CD14-positive monocyte (primary cell): ENCODE measurements around the gene PANX2. TPM values are rescaled to one million over a fixed set of nuclear protein-coding genes. Genes with fewer than 3 reads are reported as not detected.

ENCODE experiments used
- DNase-seq, 3 donors: peaks; one replicate each; pipeline ENCODE4 v3.0.0-alpha.2; 2011 to 2022
- H2AFZ ChIP-seq: 2 replicates; pipeline ENCODE4 v1.6.0; 2012; ENCODE audit warnings: mild to moderate bottlenecking, low read depth, low read length, inconsistent platforms; ENCODE audit not compliant: insufficient read depth, poor library complexity, severe bottlenecking
- H3K27ac ChIP-seq, 2 donors: 1 replicate in 1 of 2; 2 replicates in 1 of 2; pipeline ENCODE4 v1.5.1; 2012 to 2013; ENCODE audit warnings: low read length in 2 of 2, control low read depth in 1 of 2, inconsistent platforms in 1 of 2, low read depth in 1 of 2, mild to moderate bottlenecking in 1 of 2
- H3K27me3 ChIP-seq, 2 donors: one replicate each; pipeline versions ENCODE4 v1.6.0 to v1.6.1; 2011 to 2013; ENCODE audit warnings: low read length in 2 of 2; ENCODE audit not compliant: control insufficient read depth in 2 of 2, insufficient read depth in 2 of 2
- H3K36me3 ChIP-seq, 2 donors: replicated peaks in 1 of 2; 1 replicate in 1 of 2; 2 replicates in 1 of 2; pipeline versions ENCODE4 v1.5.1 to v1.6.1; 2012 to 2013; ENCODE audit warnings: low read length in 2 of 2, control low read depth in 1 of 2, inconsistent platforms in 1 of 2, mild to moderate bottlenecking in 1 of 2; ENCODE audit not compliant: insufficient read depth in 2 of 2, control insufficient read depth in 1 of 2
- H3K4me1 ChIP-seq, 2 donors: 1 replicate in 1 of 2; 2 replicates in 1 of 2; pipeline versions ENCODE4 v1.5.1 to v1.6.1; 2012 to 2013; ENCODE audit warnings: low read length in 2 of 2, control low read depth in 1 of 2, inconsistent platforms in 1 of 2, mild to moderate bottlenecking in 1 of 2, moderate library complexity in 1 of 2; ENCODE audit not compliant: insufficient read depth in 2 of 2, control insufficient read depth in 1 of 2
- H3K4me2 ChIP-seq: replicated peaks from 2 replicates; pipeline ENCODE3; 2012; ENCODE audit warnings: low read length, moderate library complexity, mild to moderate bottlenecking; ENCODE audit not compliant: poor library complexity, severe bottlenecking; ENCODE audit errors: extremely low read depth
- H3K4me3 ChIP-seq, 3 experiments: fragments of 200-600 bp in 1 of 3; sonication (generic) in 1 of 3; replicated peaks in 1 of 3; 1 replicate in 2 of 3; 2 replicates in 1 of 3; pipeline ENCODE4 v1.5.1; 2011 to 2013; ENCODE audit warnings: low read length in 3 of 3, mild to moderate bottlenecking in 3 of 3, control low read depth in 2 of 3, low read depth in 2 of 3, inconsistent platforms in 1 of 3, moderate library complexity in 1 of 3
- H3K79me2 ChIP-seq: 2 replicates; pipeline ENCODE4 v1.6.0; 2012; ENCODE audit warnings: mild to moderate bottlenecking, control low read depth, inconsistent platforms, low read length, moderate library complexity; ENCODE audit not compliant: insufficient read depth
- H3K9ac ChIP-seq: 2 replicates; pipeline ENCODE4 v1.6.0; 2017; ENCODE audit warnings: low read length, mild to moderate bottlenecking; ENCODE audit not compliant: insufficient read depth, poor library complexity, severe bottlenecking
- H3K9me3 ChIP-seq, 2 donors: replicated peaks in 1 of 2; 1 replicate in 1 of 2; 2 replicates in 1 of 2; pipeline versions ENCODE4 v1.5.1 to v1.6.1; 2012 to 2013; ENCODE audit warnings: low read length in 2 of 2, control low read depth in 1 of 2; ENCODE audit not compliant: control insufficient read depth in 1 of 2, insufficient read depth in 1 of 2
- H4K20me1 ChIP-seq: 2 replicates; pipeline ENCODE4 v1.6.0; 2012; ENCODE audit warnings: mild to moderate bottlenecking, low read length, control low read depth, moderate library complexity; ENCODE audit not compliant: insufficient read depth
- H3K27ac Mint-ChIP-seq, 7 donors: one replicate each; pipeline ENCODE4 v1.8.0; 2020; ENCODE audit warnings: mild to moderate bottlenecking in 7 of 7, mixed read lengths in 7 of 7, moderate library complexity in 6 of 7, inconsistent platforms in 2 of 7
- H3K27me3 Mint-ChIP-seq, 3 donors: one replicate each; pipeline ENCODE4 v1.8.0; 2021 to 2022; ENCODE audit warnings: low read depth in 3 of 3, mild to moderate bottlenecking in 3 of 3, mixed read lengths in 3 of 3, moderate library complexity in 3 of 3, inconsistent platforms in 1 of 3
- H3K36me3 Mint-ChIP-seq, 2 donors: one replicate each; pipeline ENCODE4 v1.8.0; 2020; ENCODE audit warnings: mixed read lengths in 2 of 2, inconsistent platforms in 1 of 2, mild to moderate bottlenecking in 1 of 2
- H3K4me1 Mint-ChIP-seq: one replicate; pipeline ENCODE4 v1.8.0; 2020; ENCODE audit warnings: mild to moderate bottlenecking, mixed read lengths
- H3K4me3 Mint-ChIP-seq, 2 donors: one replicate each; pipeline ENCODE4 v1.8.0; 2020; ENCODE audit warnings: mild to moderate bottlenecking in 2 of 2, mixed read lengths in 2 of 2, moderate library complexity in 1 of 2
- H3K9me3 Mint-ChIP-seq, 7 donors: one replicate each; pipeline ENCODE4 v1.8.0; 2020 to 2022; ENCODE audit warnings: mixed read lengths in 7 of 7, mild to moderate bottlenecking in 6 of 7, moderate library complexity in 6 of 7, inconsistent platforms in 2 of 7
- CTCF ChIP-seq: fragments of 200-600 bp; IDR thresholded peaks from one replicate; pipeline ENCODE4 v1.8.0; 2022; ENCODE audit warnings: antibody characterized with exemption, mild to moderate bottlenecking
- WGBS: methylation state at CpG from one replicate; pipeline ENCODE4 v1.1.5; 2013; ENCODE audit warnings: missing lambda C conversion rate; ENCODE audit not compliant: insufficient coverage; 5-methylcytosine and 5-hydroxymethylcytosine counted together
- intact Hi-C, 2 donors: fragments of 100-400 bp; cut with micrococcal nuclease; formaldehyde crosslinking; loops; one replicate each; pipeline versions ENCODE4 v1.15.0 to v1.15.1; 2023
- polyA plus RNA-seq, 3 donors: library from polyadenylated mRNA; depleted of rRNA in 1 of 3; unstranded in 2 of 3; stranded (reverse) in 1 of 3; fragments of 300-500 nt in 2 of 3; fragments of >200 nt in 1 of 3; fragmentation: Illumina TruSeq in 2 of 3; gene quantifications; 1 replicate in 2 of 3; 2 replicates in 1 of 3; pipeline ENCODE4 v1.2.3, GENCODE V29; 2012 to 2021

Gene PANX2
- polyA plus RNA-seq, 3 donors, result 0.05 to 6.0 TPM; not detected in 1

- Mint-ChIP-seq H3K27me3 (peaks cover 1 to 4% (median 2%) of the 10 kb centered on the region in 3 donors), H3K9me3 (peaks cover 0 to 8% (median 2%) of the 10 kb centered on the region in 7 donors), H3K4me3 (no peak overlapping the region), H3K36me3 (no peaks in the 10 kb centered on the region), H3K27ac (no peak overlapping the region), H3K4me1 (peaks cover 4% of the 10 kb centered on the region)
- Histone ChIP-seq H3K4me3 (no peak overlapping the region), H3K27ac (no peak overlapping the region), H2AFZ (no peak overlapping the region), H3K4me1 (no peaks in the 10 kb centered on the region), H3K9me3 (peaks cover 0 to 3% of the 10 kb centered on the region in 2 donors), H3K27me3 (no peaks in the 10 kb centered on the region), H3K4me2 (no peak overlapping the region), H4K20me1 (no peaks in the 10 kb centered on the region), H3K79me2 (no peaks in the 10 kb centered on the region), H3K36me3 (no peaks in the 10 kb centered on the region), H3K9ac (no peak overlapping the region)
- intact Hi-C loops, result no loop called here
- DNase-seq, result no peak
- no peak for TF ChIP-seq CTCF
- 100% methylated on average over 5 of the region's 10 CpGs for WGBS
These were observed 41.3 kb upstream of the PANX2 start for GRCh38 chr22:50129121-50129736.

- no peaks in the 10 kb centered on the region for H4K20me1 ChIP-seq
- no peak overlapping the region for H3K27ac ChIP-seq
- Mint-ChIP-seq H3K27ac (no peak overlapping the region), H3K36me3 (no peaks in the 10 kb centered on the region), H3K4me1 (no peaks in the 10 kb centered on the region), H3K27me3 (peaks cover 2 to 4% (median 2%) of the 10 kb centered on the region in 3 donors), H3K9me3 (peaks cover 0 to 6% (median 2%) of the 10 kb centered on the region in 7 donors), H3K4me3 (no peak overlapping the region)
- 100% methylated on average over 3 of the region's 4 CpGs for WGBS
- intact Hi-C loops, result no loop called here
- no peaks in the 10 kb centered on the region for H3K79me2 ChIP-seq
- H2AFZ ChIP-seq, result no peak overlapping the region
- H3K4me2 ChIP-seq, result no peak overlapping the region
- no peaks in the 10 kb centered on the region for H3K4me1 ChIP-seq
- TF ChIP-seq CTCF, result no peak
- no peak overlapping the region for H3K4me3 ChIP-seq
- no peaks in the 10 kb centered on the region for H3K36me3 ChIP-seq
- H3K27me3 ChIP-seq, result no peaks in the 10 kb centered on the region
- peaks cover 0 to 3% of the 10 kb centered on the region in 2 donors for H3K9me3 ChIP-seq
- no peak overlapping the region for H3K9ac ChIP-seq
- DNase-seq, result no peak
These were observed 38.6 kb upstream of the PANX2 start for GRCh38 chr22:50131894-50132293.
